ENCODE measurements around the gene LOXL3. TPM values are rescaled to one million over a fixed set of nuclear protein-coding genes. Genes with fewer than 3 reads are reported as not detected.
A peak's percentile ranks its signal among the peaks of the same experiment; 100 is the strongest.

LOXL3 gene
- total and polyA plus RNA-seq, 7 donors, result 0.62 to 2.3 (median 0.99) TPM

DNA sequence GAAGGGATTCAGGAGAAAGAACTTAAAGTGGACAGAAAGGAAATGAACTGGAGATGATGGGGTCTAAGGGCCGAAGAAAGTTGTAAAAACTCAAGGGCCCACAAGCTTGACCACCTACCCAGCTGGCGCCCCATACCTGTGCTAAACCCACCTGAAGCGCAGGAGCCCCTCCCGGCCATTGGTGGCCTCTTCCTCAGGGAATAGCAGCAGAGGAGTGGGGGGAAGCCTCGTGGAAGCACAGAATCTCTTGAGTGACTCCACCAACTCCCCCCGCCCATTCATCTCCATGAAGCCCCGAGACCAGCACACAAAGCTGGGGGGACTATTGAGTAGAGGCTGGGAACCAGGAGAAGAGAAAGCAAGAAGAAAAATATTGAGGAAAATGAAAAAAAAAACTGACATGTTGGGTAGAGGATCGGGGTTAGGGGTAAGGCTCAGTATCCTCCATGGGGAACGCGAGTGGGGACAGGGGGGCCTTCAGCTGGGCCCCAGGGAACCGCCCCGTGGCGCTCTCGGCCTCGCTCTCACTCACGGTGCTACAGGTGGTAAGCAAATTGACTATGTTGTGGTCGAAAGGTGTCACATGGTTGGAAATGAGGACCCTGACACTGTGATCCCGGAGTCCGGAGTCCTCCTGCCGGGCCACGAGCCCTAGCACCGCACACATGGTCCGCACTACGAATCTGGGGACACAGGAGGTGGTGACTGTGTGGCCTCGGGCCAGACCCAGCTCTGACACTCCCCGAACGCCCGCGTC lies 25.0 kb downstream of the LOXL3 start:
- TF ChIP-seq, protein P1, sequence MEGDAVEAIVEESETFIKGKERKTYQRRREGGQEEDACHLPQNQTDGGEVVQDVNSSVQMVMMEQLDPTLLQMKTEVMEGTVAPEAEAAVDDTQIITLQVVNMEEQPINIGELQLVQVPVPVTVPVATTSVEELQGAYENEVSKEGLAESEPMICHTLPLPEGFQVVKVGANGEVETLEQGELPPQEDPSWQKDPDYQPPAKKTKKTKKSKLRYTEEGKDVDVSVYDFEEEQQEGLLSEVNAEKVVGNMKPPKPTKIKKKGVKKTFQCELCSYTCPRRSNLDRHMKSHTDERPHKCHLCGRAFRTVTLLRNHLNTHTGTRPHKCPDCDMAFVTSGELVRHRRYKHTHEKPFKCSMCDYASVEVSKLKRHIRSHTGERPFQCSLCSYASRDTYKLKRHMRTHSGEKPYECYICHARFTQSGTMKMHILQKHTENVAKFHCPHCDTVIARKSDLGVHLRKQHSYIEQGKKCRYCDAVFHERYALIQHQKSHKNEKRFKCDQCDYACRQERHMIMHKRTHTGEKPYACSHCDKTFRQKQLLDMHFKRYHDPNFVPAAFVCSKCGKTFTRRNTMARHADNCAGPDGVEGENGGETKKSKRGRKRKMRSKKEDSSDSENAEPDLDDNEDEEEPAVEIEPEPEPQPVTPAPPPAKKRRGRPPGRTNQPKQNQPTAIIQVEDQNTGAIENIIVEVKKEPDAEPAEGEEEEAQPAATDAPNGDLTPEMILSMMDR (IDR thresholded peaks at IDR 0.05), result no peak
- WGBS, 3 donors, result 14 to 16% (median 15%) methylated on average over 29 of the region's 29 CpGs
- ATAC-seq, result peak; percentile 23 to 43 (median 28)
- Histone ChIP-seq H3K4me1 (peaks cover 24% of the 10 kb centered on the region), H3K27ac (peak overlapping the region; percentile 93), H3K27me3 (ENCODE audit: insufficient read depth in 3 of 3, low read length in 2 of 3) (no peaks in the 10 kb centered on the region), H3K36me3 (ENCODE audit: insufficient read depth in 1 of 2, low read depth in 1 of 2) (peaks cover 13 to 61% of the 10 kb centered on the region in 2 donors), H3K9me3 (no peaks in the 10 kb centered on the region), H3K4me3 (peak overlapping the region; percentile 85)
- no peak for DNase-seq
- intact Hi-C loops (cut with DNase I), result loop anchor here (2.0 kb wide), 2 partner anchors 20 to 46 kb away; partner anchors contain the start of genes CCDC142 (in 2 of the 2) and TTC31 (in 2 of the 2)

DNA sequence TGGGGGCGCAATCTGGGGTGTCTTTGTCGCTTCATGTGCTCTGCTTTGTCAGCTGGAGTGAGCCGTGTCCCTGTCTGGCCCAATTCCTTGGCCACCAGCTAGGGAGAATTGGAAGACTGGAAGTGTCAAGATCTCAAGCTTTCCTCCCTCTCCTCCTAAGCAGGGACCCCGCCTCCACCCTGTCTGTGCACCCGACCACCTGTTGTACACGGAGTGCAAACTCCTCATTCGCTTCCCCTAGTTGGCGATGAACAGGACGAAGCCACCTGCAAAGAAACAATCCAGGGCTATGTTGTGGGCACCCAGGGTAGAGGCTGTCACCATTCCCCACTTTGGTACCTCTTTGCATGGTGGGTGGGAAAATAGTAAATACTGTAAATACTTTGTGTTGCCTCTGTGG lies 26.0 kb downstream of the LOXL3 start:
- no peaks in the 10 kb centered on the region for H3K27me3 ChIP-seq (ENCODE audit: insufficient read depth in 3 of 3, low read length in 2 of 3)
- no peak overlapping the region for H3K27ac ChIP-seq
- no peak overlapping the region for H3K4me3 ChIP-seq
- WGBS, 3 donors, result 90 to 91% (median 90%) methylated on average over 9 of the region's 9 CpGs
- ATAC-seq (no peak), DNase-seq (no peak)
- H3K4me1 ChIP-seq, result peaks cover 24% of the 10 kb centered on the region
- H3K9me3 ChIP-seq, result no peaks in the 10 kb centered on the region
- peaks cover 11 to 51% of the 10 kb centered on the region in 2 donors for H3K36me3 ChIP-seq (ENCODE audit: insufficient read depth in 1 of 2, low read depth in 1 of 2)
- intact Hi-C loops (cut with DNase I), result loop anchor here (2.0 kb wide), 2 partner anchors 19 to 45 kb away; partner anchors contain the start of genes CCDC142 (in 2 of the 2) and TTC31 (in 2 of the 2)
- TF ChIP-seq, protein P1 (IDR thresholded peaks at IDR 0.05), result no peak

DNA sequence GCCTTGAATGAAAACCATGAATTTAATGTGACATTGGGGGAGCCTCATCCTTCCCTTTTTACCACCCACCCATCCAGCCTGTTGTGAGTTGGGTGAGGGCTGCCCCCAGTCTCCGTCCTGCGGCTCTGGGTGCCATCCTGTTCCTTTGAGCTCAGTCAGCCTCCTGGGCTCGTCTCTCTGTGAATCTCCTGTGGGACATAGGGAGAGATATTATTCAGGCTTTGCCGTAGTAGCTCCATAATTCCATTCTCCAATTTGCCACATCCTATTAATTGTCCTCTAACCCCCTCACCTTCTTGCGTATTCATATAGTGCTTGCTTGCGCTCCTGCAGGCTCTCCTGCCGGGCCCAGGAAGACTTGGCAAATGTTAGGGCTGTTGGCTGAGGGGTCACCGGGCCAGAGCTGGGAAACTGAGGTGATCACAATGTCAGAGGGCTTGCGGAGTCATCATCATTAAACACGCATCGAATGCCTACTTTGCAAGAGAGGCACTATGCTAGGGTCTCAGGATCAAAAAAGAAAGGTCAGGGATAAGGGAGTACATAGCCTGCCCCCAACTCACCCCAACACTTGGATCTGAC lies 27.0 kb downstream of the LOXL3 start:
- no peak overlapping the region for H3K27ac ChIP-seq
- H3K27me3 ChIP-seq (ENCODE audit: insufficient read depth in 3 of 3, low read length in 2 of 3), result no peaks in the 10 kb centered on the region
- WGBS, 3 donors, result 97 to 99% (median 97%) methylated on average over 11 of the region's 11 CpGs
- peaks cover 20% of the 10 kb centered on the region for H3K4me1 ChIP-seq
- TF ChIP-seq, protein P1 (IDR thresholded peaks at IDR 0.05), result no peak
- intact Hi-C loops (cut with DNase I), result no loop called here
- peaks cover 8 to 41% of the 10 kb centered on the region in 2 donors for H3K36me3 ChIP-seq (ENCODE audit: insufficient read depth in 1 of 2, low read depth in 1 of 2)
- ATAC-seq, result no peak
- no peaks in the 10 kb centered on the region for H3K9me3 ChIP-seq
- no peak overlapping the region for H3K4me3 ChIP-seq
- no peak for DNase-seq

DNA sequence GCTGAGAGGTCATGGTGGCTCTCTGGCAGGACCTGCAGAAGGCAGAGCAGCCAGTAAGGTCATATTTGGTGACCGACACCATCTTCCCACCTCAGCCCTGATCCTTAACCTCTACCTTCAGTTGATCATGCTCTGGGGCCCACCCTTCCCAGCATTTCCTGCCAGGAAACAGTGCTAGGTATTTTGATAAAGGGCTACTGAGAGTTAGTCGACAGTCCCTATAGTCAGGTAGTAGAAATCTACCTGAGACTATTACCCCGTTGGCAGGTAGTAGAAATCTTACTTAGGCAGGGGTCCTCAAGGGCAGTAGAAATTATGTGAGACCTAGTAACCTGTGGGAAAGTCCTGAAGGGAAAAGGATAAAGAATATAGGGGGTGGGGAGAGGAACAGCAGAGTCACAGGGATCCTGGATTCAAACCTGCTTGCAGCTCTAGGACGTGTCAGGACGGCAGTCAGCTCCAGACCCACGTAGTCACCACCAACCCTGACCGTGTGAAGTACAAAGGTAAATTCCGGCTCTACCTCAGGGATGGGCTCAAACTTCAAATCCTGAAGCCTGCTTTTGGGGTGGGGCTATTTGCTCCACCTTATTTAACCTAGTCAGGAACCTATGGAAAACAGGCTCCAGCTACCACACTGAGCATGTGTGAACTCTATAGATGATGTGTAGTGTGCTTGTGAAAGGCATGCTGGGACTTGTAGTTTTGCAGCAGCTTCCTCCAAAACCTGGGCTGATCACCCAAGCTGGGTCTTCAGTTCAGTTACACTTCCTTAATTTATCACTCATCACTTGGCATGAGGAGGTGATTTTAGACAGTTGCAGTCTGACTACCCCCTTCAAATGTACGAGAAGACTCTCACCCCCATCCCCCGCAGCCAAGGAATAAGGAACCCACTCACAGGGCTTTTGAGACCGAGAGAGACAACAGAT lies 27.8 kb downstream of the LOXL3 start, which contains the start of gene DQX1:
Gene DQX1 (minus strand): TSS at position 515 of the 932 bp plus-strand sequence. CDS start 502 bp downstream, at position 13.
- Histone ChIP-seq H3K4me1 (peaks cover 12% of the 10 kb centered on the region), H3K27me3 (ENCODE audit: insufficient read depth in 3 of 3, low read length in 2 of 3) (no peaks in the 10 kb centered on the region), H3K36me3 (ENCODE audit: insufficient read depth in 1 of 2, low read depth in 1 of 2) (peaks cover 8 to 33% of the 10 kb centered on the region in 2 donors), H3K27ac (no peak within 1 kb of the TSS), H3K4me3 (no peak within 1 kb of the TSS), H3K9me3 (no peaks in the 10 kb centered on the region)
- 85 to 89% (median 88%) methylated on average over 11 of the region's 11 CpGs for WGBS, 3 donors
- DNase-seq, result no peak
- intact Hi-C loops (cut with DNase I), result no loop called here
- TF ChIP-seq, protein P1 (IDR thresholded peaks at IDR 0.05), result no peak
- ATAC-seq, result no peak
